OCI-LY7 (cell line): ENCODE measurements around the gene PLCD4. TPM values are rescaled to one million over a fixed set of nuclear protein-coding genes. Genes with fewer than 3 reads are reported as not detected.

Experiments
- BruUV-seq: library from RNA; stranded (reverse); fragments of 400-500 nt; replicated peaks from 2 replicates; lab custom pipeline; 2021; lab: Mats Ljungman, UMichigan
- CTCF ChIA-PET: fragments of 300-600 bp; sonication (Branson Sonifier 250); formaldehyde crosslinking; loops from one replicate; lab custom pipeline; 2022; ENCODE audit warnings: antibody characterized with exemption; ENCODE audit not compliant: unreplicated experiment; lab: Charles Lee
- POLR2A ChIA-PET: fragments of 300-600 bp; sonication (Branson Sonifier 250); formaldehyde crosslinking; loops from one replicate; lab custom pipeline; 2022; ENCODE audit warnings: antibody characterized with exemption; lab: Charles Lee
- DNase-seq: peaks from one replicate; pipeline ENCODE4 v3.0.0-alpha.2; 2015; ENCODE audit warnings: low spot score
- H2AFZ ChIP-seq: fragments of 200-600 bp; sonication (generic), shearing (Covaris generic); 2 replicates; pipeline ENCODE4 v1.6.1; 2014; ENCODE audit warnings: mild to moderate bottlenecking, antibody characterized with exemption, low read length, moderate library complexity
- H3K27ac ChIP-seq: fragments of 200-600 bp; sonication (generic); 2 replicates; pipeline ENCODE4 v1.5.1; 2014; ENCODE audit warnings: mixed run types, low read depth, mild to moderate bottlenecking, moderate library complexity, low read length, inconsistent platforms; ENCODE audit not compliant: poor library complexity, severe bottlenecking
- H3K36me3 ChIP-seq: fragments of 200-600 bp; sonication (generic); 2 replicates; pipeline ENCODE4 v1.6.1; 2014; ENCODE audit warnings: mild to moderate bottlenecking, antibody characterized with exemption, low read length, moderate library complexity, mixed read lengths; ENCODE audit not compliant: insufficient read depth
- H3K4me1 ChIP-seq: fragments of 200-600 bp; sonication (generic); 2 replicates; pipeline ENCODE4 v1.5.1; 2014; ENCODE audit warnings: mild to moderate bottlenecking, low read length; ENCODE audit not compliant: insufficient read depth, poor library complexity, severe bottlenecking
- H3K4me2 ChIP-seq: fragments of 200-600 bp; sonication (generic); 2 replicates; pipeline ENCODE4 v1.6.1; 2014; ENCODE audit warnings: mild to moderate bottlenecking, low read length
- H3K4me3 ChIP-seq: fragments of 200-600 bp; sonication (generic); 2 replicates; pipeline ENCODE4 v1.5.1; 2014; ENCODE audit warnings: mild to moderate bottlenecking, low read depth, low read length; ENCODE audit not compliant: poor library complexity, severe bottlenecking
- H3K79me2 ChIP-seq: fragments of 200-600 bp; sonication (generic); 2 replicates; pipeline ENCODE4 v1.6.1; 2016; ENCODE audit warnings: low read depth, mild to moderate bottlenecking, low read length, moderate library complexity, mixed read lengths; ENCODE audit not compliant: insufficient read depth
- H3K9me2 ChIP-seq: fragments of 200-600 bp; sonication (generic); 2 replicates; pipeline ENCODE4 v1.6.1; 2016; ENCODE audit warnings: mild to moderate bottlenecking, low read length, mixed read lengths; ENCODE audit not compliant: insufficient read depth
- H3K9me3 ChIP-seq: fragments of 200-600 bp; sonication (generic); 2 replicates; pipeline ENCODE4 v1.6.1; 2014; ENCODE audit warnings: mild to moderate bottlenecking, mixed run types, low read length, mixed read lengths
- H4K20me1 ChIP-seq: fragments of 200-600 bp; sonication (generic); 2 replicates; pipeline ENCODE4 v1.6.1; 2014; ENCODE audit warnings: mild to moderate bottlenecking, antibody characterized with exemption, low read length, moderate library complexity, mixed read lengths; ENCODE audit not compliant: insufficient read depth
- EZH2phosphoT487 ChIP-seq: fragments of 200-600 bp; sonication (generic); IDR thresholded peaks from 2 replicates; pipeline ENCODE4 v1.6.1; 2018; ENCODE audit warnings: low read depth, borderline replicate concordance, mild to moderate bottlenecking, mixed run types, antibody characterized with exemption, low read length, moderate library complexity, mixed read lengths
- intact Hi-C: fragments of 100-400 bp; cut with micrococcal nuclease; formaldehyde crosslinking; loops from one replicate; pipeline ENCODE4 v1.10.0; 2022; ENCODE audit not compliant: unreplicated experiment
- total RNA-seq, 2 experiments: library from RNA; depleted of rRNA in 1 of 2; stranded (reverse); fragments of >200 nt in 1 of 2; shearing (Covaris generic) in 1 of 2; gene quantifications; 2 replicates each; pipeline ENCODE4 v1.2.3, GENCODE V29; 2014 to 2022
- TF ChIP-seq, protein P1 (sequence below): fragments of 200-600 bp; sonication (generic); conservative IDR thresholded peaks from 2 replicates; pipeline ENCODE4 v1.5.1; 2014; ENCODE audit warnings: mild to moderate bottlenecking, antibody characterized with exemption, low read length, moderate library complexity, mixed read lengths

The PLCD4 gene
- total RNA-seq, 2 experiments from 2014 or later, result 0.25 to 0.48 TPM

DNA sequence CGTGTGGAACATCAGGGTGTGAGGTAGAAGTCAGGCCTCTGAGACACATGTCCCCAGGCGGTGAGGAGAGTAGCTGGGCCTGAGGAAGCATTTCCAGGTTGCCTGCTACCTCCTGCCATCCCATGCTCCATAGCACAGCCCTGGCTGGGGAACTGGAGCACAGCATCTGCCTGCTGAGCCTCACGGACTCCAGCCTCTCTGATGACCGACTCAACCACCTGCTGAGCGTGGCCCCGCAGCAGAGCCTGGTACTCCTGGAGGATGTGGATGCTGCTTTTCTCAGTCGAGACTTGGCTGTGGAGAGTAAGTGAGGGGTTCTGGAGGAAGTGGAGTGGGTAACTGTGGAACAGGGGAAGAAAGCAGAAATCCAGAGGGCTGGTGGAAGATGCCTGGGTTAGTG lies 54.7 kb downstream of the PLCD4 start:
- H3K27ac ChIP-seq, result no peak overlapping the region
- no TSS peak for BruUV-seq
- H3K36me3 ChIP-seq, result peaks cover 71% of the 10 kb centered on the region
- peaks cover 28% of the 10 kb centered on the region for H3K79me2 ChIP-seq
- TF ChIP-seq, protein P1, sequence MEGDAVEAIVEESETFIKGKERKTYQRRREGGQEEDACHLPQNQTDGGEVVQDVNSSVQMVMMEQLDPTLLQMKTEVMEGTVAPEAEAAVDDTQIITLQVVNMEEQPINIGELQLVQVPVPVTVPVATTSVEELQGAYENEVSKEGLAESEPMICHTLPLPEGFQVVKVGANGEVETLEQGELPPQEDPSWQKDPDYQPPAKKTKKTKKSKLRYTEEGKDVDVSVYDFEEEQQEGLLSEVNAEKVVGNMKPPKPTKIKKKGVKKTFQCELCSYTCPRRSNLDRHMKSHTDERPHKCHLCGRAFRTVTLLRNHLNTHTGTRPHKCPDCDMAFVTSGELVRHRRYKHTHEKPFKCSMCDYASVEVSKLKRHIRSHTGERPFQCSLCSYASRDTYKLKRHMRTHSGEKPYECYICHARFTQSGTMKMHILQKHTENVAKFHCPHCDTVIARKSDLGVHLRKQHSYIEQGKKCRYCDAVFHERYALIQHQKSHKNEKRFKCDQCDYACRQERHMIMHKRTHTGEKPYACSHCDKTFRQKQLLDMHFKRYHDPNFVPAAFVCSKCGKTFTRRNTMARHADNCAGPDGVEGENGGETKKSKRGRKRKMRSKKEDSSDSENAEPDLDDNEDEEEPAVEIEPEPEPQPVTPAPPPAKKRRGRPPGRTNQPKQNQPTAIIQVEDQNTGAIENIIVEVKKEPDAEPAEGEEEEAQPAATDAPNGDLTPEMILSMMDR, result no peak
- TF ChIP-seq EZH2phosphoT487, result no peak
- ChIA-PET POLR2A (interaction anchor here (5.4 kb wide), 1 partner anchor 8 kb away, joined by 55 read pairs; the partner anchor contains the start of genes RNF25 and STK36), CTCF (no interaction called here)
- no peak overlapping the region for H3K4me3 ChIP-seq
- peaks cover 5% of the 10 kb centered on the region; the same call in 1 of the 2 replicates for H4K20me1 ChIP-seq
- H3K4me2 ChIP-seq, result no peak overlapping the region
- no peak overlapping the region for H2AFZ ChIP-seq
- intact Hi-C loops, result no loop called here
- H3K9me3 ChIP-seq, result no peaks in the 10 kb centered on the region
- H3K9me2 ChIP-seq, result no peaks in the 10 kb centered on the region
- H3K4me1 ChIP-seq, result peaks cover 17% of the 10 kb centered on the region
- no peak for DNase-seq

DNA sequence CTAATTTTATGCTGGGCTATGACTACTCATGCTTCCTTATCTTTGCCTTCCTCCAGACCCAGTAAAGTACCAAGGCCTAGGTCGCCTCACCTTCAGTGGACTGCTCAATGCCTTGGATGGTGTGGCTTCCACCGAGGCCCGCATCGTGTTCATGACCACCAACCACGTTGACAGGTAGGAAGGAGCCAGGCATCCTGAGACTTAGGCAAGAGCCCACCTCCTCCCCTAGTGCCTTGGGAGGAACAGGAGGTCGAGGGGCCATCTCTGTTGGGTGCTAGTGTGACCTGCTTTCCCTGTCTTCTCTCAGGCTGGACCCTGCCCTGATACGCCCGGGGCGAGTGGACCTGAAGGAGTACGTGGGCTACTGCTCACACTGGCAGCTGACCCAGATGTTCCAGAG lies 55.1 kb downstream of the PLCD4 start:
- Histone ChIP-seq H4K20me1 (peaks cover 1% of the 10 kb centered on the region; the same call in 1 of the 2 replicates), H3K9me3 (no peaks in the 10 kb centered on the region), H3K79me2 (peaks cover 24% of the 10 kb centered on the region), H2AFZ (no peak overlapping the region), H3K27ac (no peak overlapping the region), H3K9me2 (no peaks in the 10 kb centered on the region), H3K4me2 (no peak overlapping the region), H3K4me3 (no peak overlapping the region), H3K36me3 (peaks cover 71% of the 10 kb centered on the region), H3K4me1 (peaks cover 15% of the 10 kb centered on the region)
- no peak for DNase-seq
- intact Hi-C loops, result no loop called here
- POLR2A ChIA-PET, result no interaction called here
- CTCF ChIA-PET, result no interaction called here
- no peak for TF ChIP-seq EZH2phosphoT487
- TF ChIP-seq, protein P1, result no peak
- BruUV-seq, result no TSS peak

DNA sequence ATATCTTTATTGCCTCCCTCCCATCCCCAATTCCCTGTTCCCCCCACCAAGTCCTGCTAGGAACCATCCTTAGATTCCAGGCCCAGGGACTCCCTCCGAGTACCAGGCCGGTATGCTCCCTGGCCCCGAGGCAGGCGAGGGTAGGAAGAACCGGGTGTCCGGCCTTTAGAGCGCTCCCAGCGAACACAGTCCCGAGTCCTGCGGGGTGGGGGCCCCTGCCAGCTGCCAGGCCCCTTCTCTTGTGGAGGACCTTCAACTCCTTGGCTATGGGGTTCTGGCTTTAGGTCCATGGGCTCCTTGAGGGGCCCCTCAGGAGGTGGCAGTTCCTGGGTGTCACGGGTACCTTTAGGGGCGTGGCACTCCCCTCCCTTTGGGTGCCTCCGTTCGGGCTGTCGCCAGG lies 56.2 kb downstream of the PLCD4 start:
- CTCF ChIA-PET, result no interaction called here
- Histone ChIP-seq H3K4me2 (no peak overlapping the region), H3K36me3 (peaks cover 73% of the 10 kb centered on the region), H3K9me3 (no peaks in the 10 kb centered on the region), H4K20me1 (no peaks in the 10 kb centered on the region), H2AFZ (no peak overlapping the region), H3K4me3 (no peak overlapping the region), H3K4me1 (peaks cover 9% of the 10 kb centered on the region), H3K79me2 (peaks cover 13% of the 10 kb centered on the region; the same call in 1 of the 2 replicates), H3K27ac (no peak overlapping the region), H3K9me2 (no peaks in the 10 kb centered on the region)
- POLR2A ChIA-PET, result no interaction called here
- no TSS peak for BruUV-seq
- no peak for DNase-seq
- intact Hi-C loops, result no loop called here
- TF ChIP-seq, protein P1, result no peak
- TF ChIP-seq EZH2phosphoT487, result no peak
